Measurements from ENCODE around the gene METTL16.
"Not testable (repeated sequence)": the region's sequence is repeated elsewhere in the genome, so short reads cannot be mapped to it uniquely, and the experiment has no call there.

METTL16 gene

GRCh38 chr17:2453325-2453724, 58.4 kb downstream of the METTL16 start:
- in situ Hi-C loops (cut with MboI; ENCODE audit: low sequenced_read_pairs) = no loop called here

DNA sequence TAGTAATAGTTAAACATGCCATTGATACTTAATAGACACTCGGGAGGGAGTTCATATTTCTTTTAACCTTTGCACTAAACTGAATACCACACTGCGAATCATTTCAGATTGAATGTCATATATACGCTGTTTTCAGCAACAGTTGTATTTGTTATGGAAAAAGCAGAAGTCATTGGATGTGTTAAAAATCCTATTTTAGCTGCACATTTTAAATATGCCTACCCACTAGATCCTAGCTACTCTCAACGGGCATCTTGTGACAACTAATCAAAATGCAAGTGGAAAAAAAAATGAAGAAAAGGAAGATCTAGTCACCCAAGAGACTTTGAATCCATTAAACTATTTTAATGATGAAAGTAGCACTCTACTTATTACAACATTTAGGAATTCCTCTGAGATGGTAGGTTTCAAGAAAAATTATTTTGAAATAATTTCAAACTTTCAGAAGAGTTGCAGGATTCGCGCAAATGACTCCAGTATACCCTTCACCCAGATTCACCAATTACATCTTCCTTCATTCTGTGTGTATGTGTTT, 59.4 kb downstream of the METTL16 start:
- in situ Hi-C loops (cut with MboI; ENCODE audit: low sequenced_read_pairs) = no loop called here

DNA sequence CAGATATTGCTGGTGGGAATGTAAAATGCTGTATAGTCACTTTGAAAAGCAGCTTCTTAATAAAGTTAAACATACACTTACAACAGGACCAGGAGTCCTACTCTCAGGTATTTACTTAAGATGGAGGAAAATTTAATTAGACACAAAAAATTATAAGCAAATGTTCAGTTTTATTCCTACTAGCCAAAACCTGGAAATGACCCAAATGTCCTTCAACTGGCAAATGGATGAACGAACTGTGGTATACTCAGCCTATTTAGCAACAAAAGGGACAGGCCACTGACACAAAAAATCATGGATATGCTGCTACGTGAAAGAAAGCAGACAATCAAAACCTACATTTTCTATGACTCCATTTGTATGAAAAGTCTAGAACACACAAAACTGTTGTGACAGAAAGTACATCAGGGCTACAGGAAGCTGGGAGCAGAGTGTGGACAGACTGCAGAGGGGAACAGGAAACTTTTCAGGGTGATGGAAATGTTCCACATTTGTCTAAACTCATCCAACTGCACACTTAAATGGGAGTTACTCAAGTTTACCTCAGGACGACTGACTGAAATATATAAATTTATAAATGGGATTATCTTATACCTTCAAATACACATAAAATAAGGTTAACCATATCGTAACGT, 61.6 kb downstream of the METTL16 start:
- in situ Hi-C loops (cut with MboI; ENCODE audit: low sequenced_read_pairs) = no loop called here

DNA sequence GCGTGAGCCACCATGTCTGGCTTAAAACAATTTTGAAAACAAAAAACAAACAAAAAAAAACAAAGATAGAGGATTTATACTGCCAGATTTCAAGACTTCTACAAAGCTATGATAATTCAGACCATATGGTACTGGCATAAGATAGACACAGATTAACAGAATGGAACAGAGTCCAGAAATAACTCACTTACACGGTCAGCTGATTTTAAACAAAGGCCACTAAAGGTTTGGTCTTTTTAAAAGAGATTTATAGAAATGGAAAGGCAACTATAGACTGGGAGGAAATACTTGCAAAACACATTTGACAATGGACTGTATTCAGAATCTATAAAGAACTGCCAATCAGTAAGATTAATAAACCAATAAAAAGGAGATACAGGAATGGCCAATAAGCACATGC, 62.2 kb downstream of the METTL16 start:
- in situ Hi-C loops (cut with MboI; ENCODE audit: low sequenced_read_pairs) = no loop called here

- in situ Hi-C loops (cut with MboI; ENCODE audit: low sequenced_read_pairs) = not testable (repeated sequence)
These were observed 64.2 kb downstream of the METTL16 start for GRCh38 chr17:2447479-2447878.

GRCh38 chr17:2445638-2446037, 66.0 kb downstream of the METTL16 start:
- in situ Hi-C loops (cut with MboI; ENCODE audit: low sequenced_read_pairs) = no loop called here

DNA sequence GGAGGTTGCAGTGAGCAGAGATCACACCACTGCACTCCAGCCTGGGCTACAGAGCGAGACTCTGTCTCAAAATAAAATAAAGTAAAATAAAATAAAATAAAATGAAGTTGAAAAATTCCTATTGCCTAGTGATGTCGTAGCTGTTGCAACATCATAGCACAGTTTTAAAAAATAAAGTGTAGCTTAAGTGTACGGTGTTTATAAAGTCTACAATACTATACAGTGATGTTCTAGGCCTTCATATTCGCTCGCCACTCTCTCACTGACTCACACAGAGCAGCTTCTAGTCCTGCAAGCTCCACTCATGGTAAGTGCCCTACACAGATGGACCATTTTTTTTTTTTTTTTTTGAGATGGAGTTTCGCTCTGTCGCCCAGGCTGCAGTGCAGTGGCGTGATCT, 67.3 kb downstream of the METTL16 start:
- in situ Hi-C loops (cut with MboI; ENCODE audit: low sequenced_read_pairs) = no loop called here

- in situ Hi-C loops (cut with MboI; ENCODE audit: low sequenced_read_pairs) = no loop called here
These were observed 69.5 kb downstream of the METTL16 start for GRCh38 chr17:2442166-2442565.

DNA sequence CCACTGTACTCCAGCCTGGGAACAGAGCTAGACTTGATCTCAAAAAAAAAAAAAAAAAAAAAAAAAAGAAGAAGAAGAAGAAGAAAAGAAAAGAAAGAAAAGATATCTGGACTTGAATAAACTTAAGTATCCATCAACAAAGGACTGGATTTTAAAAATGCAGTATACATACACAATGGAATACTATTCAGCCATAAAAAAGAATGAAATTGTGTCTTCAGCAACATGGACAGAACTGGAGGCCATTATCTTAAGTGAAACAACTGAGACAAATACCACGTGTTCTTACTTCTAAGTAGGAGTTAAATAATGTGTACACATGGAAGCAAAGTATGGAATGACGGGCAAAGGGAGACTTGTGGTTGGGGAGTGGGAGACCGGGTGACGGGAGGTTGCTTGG, 70.8 kb downstream of the METTL16 start:
- in situ Hi-C loops (cut with MboI; ENCODE audit: low sequenced_read_pairs) = no loop called here

- in situ Hi-C loops (cut with MboI; ENCODE audit: low sequenced_read_pairs) = not testable (repeated sequence)
These were observed 71.7 kb downstream of the METTL16 start for GRCh38 chr17:2439997-2440396.

DNA sequence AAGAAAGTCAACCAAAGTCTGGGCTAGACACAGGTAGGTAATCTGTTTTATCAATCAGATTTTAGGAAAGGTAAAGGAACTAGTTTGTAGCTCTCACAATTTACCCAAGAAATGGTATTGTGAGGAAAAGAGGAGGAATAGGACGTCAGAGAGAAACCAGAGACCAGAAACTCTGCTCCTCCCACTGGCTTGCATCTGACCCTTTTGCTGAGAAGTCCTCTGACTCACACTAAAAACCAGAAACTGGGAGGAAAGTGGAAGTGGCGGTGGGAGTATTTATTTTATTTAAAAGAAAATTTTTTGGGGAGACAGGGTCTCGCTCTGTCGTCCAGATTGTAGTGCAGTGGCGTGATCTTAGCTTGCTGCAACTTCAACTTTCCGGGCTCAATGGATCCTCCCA, 72.9 kb downstream of the METTL16 start:
- in situ Hi-C loops (cut with MboI; ENCODE audit: low sequenced_read_pairs) = no loop called here

- in situ Hi-C loops (cut with MboI; ENCODE audit: low sequenced_read_pairs) = no loop called here
These were observed 75.3 kb downstream of the METTL16 start for GRCh38 chr17:2436316-2436905.

DNA sequence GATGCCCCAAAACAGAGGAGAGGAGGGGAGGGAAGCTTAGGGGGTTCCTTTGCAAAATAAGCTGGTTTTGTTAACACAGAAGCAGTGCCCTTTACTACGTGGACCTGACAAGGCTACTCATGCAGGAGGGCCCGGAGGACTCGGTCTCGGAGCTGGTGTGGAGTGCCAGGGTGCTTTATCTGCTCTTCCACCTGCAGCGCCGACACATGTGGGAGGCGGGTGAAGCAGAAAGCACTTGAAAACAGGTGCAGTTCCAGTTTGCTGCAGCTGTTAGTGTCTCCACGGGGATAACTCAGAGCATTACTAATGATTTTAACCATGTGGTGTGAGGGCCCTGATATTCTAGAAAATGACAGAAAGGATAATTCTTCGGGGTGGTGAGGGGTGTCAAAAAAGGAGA, 75.8 kb downstream of the METTL16 start:
- in situ Hi-C loops (cut with MboI; ENCODE audit: low sequenced_read_pairs) = no loop called here

GRCh38 chr17:2435181-2435741, 76.4 kb downstream of the METTL16 start:
- in situ Hi-C loops (cut with MboI; ENCODE audit: low sequenced_read_pairs) = no loop called here

GRCh38 chr17:2433696-2434095, 78.0 kb downstream of the METTL16 start:
- in situ Hi-C loops (cut with MboI; ENCODE audit: low sequenced_read_pairs) = no loop called here

- in situ Hi-C loops (cut with MboI; ENCODE audit: low sequenced_read_pairs) = no loop called here
These were observed 83.8 kb downstream of the METTL16 start for GRCh38 chr17:2427910-2428309.

DNA sequence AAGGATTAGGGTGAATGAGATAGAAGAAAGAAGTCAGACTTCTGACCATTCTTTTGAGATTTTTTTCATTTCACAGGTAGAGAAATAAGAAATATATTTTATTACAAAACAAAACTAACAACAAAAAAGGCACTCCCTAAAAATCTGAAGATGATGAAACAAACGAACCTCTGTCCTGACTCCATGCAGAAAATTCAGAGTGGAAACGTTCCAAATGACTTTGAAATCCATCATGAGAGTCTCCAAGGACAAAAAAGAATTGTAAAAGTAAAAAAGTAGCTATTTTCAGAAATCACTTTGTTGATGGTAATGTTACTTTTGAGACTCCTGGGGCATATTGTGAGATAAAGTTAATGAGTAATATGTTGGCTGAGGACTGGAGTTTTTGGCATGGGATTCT, 84.5 kb downstream of the METTL16 start:
- in situ Hi-C loops (cut with MboI; ENCODE audit: low sequenced_read_pairs) = no loop called here

- in situ Hi-C loops (cut with MboI; ENCODE audit: low sequenced_read_pairs) = no loop called here
These were observed 88.4 kb downstream of the METTL16 start for GRCh38 chr17:2423271-2423670.

DNA sequence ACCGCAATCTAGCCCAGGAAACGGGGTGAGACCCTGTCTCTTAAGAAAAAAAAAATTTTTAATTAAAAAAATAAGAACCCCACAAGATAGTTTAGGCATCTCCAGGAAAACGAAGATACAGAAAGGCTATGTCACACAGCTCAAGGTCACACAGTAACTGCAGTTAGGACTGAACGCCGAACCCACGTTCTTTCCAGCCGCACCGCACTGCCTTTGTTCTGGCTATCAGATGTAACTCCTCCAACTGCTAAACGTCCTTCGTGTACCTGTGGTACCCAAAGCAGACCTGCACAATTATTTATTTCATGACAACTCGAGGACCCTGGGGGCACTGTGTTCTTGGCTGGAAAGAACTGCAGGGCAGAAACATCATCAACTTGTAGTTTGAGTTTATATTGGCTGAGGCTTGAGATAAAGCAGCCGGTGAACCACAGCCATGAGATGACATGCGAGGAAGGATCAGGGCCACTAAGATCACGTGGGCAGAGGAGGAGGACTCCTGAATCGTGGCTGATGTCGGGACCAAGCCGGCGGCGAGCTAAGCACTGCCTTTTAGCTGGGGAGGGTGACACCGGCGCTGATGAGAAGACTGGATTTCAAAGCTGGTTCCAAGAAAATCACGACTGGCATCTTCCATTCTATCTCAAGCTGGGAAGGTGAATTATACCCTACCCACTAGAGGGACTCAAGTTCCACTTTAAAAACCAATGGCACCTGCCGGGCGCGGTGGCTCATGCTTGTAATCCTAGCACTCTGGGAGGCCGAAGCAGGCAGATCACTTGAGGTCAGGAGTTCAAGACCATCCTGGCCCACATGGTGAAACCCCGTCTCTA, 90.2 kb downstream of the METTL16 start:
- in situ Hi-C loops (cut with MboI; ENCODE audit: low sequenced_read_pairs) = no loop called here

DNA sequence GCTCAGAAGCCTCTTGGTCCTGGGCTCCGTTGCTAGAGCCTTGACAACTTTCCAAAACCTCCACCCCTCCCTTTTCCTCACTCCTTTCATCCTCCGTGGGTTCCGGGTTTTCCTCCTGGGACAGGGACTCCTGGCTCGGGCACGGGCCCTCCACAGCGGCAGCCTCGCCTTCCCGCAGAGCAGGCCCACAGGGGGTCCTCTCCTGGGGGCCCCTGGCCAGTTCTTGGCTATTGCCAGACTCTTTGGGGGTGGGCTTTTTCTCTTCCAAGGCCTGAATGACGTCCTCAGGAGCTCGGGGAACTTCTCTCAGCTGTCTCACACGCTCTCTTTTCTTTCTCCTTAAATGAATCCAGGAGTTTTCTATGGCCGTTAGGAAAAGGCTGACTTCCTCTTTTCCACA, 91.5 kb downstream of the METTL16 start:
- in situ Hi-C loops (cut with MboI; ENCODE audit: low sequenced_read_pairs) = no loop called here

DNA sequence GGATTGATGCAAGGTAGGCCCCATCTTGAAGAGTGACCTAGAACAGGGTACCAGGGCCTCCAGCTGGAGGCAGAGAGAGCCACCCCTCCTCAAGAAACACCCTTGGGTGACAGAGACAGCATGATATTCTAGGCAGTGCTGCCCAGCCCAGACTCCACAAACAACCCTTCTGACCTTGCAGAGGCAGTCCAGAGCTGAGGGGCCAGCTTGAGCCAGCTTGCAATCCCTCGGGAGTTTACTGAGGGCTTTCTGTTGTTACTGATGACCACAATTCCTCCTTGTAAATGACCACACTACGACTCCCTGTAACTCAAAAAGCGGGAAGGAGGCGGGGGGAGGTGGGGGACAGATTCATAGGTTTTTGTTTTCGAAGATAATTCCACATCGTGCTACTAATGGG, 92.2 kb downstream of the METTL16 start:
- in situ Hi-C loops (cut with MboI; ENCODE audit: low sequenced_read_pairs) = no loop called here

DNA sequence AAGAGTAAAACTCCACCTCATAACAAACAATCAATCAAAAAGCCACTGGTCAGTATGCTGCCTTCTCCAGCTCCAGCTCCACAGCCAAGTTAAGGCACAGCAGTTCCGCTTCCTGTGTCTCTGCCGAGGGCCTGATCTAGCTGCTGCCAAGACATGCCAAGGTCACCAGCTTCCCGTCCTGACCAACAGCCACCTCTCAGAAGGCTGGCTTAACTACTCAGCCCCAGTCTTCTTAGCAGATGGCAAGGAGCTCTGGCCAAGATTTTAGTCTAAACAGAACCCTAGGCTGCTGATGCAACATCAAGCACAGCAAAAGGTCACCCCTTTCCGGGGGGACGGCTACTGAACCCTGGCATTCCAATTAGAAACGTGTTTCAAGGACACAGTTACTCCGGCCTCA, 93.1 kb downstream of the METTL16 start:
- in situ Hi-C loops (cut with MboI; ENCODE audit: low sequenced_read_pairs) = no loop called here

Measured in hTERT RPE-1 (cell line).